GM12872 (cell line): ENCODE data around the gene ST8SIA4.

Experiments
- TF ChIP-seq, protein P1 (sequence below): IDR thresholded peaks from 3 replicates; pipeline ENCODE4 v1.5.1; 2011; ENCODE audit warnings: low read depth, mild to moderate bottlenecking, low read length, moderate library complexity; ENCODE audit not compliant: insufficient read depth

ST8SIA4 gene, protein sequence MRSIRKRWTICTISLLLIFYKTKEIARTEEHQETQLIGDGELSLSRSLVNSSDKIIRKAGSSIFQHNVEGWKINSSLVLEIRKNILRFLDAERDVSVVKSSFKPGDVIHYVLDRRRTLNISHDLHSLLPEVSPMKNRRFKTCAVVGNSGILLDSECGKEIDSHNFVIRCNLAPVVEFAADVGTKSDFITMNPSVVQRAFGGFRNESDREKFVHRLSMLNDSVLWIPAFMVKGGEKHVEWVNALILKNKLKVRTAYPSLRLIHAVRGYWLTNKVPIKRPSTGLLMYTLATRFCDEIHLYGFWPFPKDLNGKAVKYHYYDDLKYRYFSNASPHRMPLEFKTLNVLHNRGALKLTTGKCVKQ

DNA sequence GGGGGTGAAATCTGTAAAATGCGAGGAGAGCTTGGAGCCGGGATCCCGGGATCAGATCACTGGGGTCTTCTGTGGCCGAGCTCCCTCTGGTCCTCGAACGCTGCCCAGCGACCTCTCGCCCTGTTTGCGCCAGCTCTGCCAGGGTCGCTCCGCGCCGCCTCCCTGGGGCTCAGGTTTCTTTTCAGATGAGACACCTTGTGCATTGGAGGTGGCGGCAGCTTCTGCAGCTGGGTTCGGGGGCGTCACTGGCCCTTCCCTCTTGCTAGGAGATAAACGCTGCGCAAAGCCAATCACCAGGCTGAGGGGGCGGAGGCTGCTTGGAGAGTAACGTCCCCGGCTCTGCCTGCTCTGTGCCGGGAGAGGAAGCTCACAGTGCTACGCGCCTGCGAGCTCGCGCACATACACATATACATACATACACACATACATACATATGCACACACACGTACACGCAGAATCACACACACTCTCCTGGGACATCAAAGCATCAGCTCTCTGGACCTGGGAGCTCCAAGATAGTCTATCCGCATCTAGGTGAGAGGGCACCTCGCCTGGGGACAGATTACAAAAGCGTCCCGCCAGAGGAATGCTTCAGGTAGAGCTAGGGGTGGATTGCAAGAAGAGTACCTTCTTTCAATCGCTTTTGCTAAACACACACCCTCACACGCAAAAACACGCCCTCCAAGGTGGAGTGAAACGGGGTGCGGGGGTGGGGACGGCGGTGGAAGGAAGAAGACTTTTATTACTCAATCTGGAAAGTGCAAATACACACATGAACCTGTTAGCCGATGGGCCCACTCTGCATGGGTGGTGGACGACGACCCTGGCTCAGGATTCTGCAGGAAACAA is at the start of gene ST8SIA4:
Gene ST8SIA4 (minus strand): TSS at position 244 of the 849 bp plus-strand sequence. CDS start 327 bp downstream, outside the sequence.
- TF ChIP-seq, protein P1, sequence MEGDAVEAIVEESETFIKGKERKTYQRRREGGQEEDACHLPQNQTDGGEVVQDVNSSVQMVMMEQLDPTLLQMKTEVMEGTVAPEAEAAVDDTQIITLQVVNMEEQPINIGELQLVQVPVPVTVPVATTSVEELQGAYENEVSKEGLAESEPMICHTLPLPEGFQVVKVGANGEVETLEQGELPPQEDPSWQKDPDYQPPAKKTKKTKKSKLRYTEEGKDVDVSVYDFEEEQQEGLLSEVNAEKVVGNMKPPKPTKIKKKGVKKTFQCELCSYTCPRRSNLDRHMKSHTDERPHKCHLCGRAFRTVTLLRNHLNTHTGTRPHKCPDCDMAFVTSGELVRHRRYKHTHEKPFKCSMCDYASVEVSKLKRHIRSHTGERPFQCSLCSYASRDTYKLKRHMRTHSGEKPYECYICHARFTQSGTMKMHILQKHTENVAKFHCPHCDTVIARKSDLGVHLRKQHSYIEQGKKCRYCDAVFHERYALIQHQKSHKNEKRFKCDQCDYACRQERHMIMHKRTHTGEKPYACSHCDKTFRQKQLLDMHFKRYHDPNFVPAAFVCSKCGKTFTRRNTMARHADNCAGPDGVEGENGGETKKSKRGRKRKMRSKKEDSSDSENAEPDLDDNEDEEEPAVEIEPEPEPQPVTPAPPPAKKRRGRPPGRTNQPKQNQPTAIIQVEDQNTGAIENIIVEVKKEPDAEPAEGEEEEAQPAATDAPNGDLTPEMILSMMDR, result no peak

DNA sequence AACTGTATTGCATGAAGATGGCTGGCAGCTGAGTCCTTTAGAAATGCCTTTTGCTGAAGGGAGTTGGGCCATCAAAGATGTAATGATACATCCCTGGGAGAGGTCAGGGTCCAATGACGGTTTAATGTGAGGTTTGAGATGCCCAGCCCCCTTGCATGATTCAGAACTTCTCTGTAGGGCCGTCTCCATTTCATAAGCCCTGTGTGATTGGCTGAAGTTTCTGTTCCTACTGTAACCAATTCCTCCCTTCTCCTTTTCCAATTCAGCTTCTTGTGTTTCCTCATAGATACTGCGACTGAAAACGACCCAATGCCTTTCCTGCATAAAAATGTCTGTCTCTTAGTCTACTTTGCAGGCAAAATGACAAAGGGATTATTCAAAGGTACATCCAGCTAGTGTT is 47.9 kb upstream of the ST8SIA4 start:
- TF ChIP-seq, protein P1, result no peak

DNA sequence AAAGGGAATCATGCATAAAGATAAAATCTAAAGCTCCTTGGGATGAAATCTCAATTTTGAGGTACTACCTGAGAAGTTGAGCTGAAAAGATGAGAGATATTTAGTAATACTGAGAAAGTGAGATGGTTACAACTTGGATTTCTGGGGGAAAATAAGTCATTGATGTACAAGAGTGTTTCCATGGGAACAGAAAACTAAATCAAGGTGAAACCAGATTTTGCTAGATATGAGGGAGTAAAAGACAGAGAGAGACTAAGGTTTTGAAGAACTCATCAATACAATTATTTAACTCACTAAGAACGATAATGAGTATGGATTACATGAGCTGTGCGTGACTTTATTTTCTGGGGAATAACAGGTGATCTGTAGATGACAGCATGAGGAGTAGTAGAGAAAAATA is 10.2 kb upstream of the ST8SIA4 start:
- TF ChIP-seq, protein P1, result no peak

DNA sequence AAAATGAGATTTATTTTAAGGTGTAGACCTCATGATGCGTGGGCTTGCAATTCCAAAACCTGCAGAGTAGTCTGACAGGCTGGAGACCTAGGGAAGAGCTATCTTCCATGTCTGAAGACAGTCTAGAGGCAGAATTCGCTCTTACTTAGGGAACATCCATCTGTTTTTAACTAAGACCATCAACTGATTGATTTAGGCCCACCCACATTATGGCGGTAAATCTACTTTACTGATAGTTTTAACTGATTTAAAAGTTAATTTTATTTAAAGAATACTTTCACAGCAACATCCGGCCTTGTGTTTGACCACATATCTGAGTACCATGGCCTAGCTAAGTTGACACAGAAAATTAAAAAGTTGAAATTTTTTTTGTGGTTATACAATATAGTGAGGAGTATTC is 6.0 kb upstream of the ST8SIA4 start:
- TF ChIP-seq, protein P1, result no peak

DNA sequence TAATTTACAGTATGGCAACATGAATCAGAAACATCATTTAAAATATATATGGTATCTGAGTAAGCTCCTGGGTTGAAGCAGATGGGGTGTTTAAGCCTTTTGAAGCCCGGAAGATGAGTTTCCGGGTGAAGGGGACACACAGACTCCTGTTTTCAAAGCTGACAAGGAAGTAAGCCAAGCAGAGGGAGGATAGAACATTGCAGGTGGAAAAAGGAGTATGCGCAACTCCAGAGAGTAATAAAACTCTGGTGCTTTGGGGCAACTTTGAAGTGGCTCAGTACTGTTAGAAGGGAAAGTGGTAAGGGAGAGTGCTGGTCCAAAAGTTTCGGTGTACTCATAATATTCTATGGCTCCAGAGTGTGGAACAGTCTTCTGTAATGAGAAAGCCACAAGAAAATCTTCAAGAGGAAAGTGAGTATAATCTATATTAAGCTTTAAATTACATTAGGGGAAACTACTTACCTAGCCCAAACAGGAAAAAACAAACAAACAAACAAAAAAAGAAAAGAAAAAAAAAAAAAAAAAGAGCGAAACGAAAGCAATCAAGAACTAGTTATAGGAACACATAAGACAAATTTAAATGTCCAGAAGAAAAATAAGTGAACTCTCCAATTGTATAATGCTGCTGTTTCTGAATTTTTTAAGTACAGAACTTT is 2.3 kb upstream of the ST8SIA4 start:
- TF ChIP-seq, protein P1, result no peak

DNA sequence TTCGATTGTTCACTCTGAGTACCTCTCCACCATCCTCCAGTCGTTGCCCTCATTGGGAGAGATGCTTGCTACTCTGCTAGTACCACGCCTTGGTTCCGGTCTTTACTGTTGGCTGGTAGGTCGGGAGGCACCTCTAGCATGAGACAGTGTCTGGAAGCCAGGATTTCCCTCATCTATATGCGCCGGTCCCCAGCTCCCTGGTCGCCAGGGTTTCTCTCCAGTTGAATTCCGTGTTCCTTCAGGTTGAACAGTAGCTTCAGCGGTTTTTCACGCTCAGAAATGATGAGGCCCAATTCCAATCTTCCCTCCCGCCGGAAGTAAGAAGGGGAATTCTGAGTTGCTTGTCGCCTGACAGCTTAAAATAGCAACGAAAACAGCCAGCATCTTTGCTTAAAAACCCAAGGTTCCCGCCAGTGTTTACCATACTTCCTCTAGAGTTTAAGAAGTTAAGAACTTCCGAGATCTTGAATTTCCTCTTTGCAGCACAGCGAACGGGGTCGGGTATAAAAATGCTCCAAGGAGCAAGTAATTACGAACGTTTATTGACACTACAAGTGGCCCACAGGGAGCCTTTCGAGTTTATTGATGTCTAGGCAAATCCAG is 1.3 kb upstream of the ST8SIA4 start:
- TF ChIP-seq, protein P1, result no peak
